NCI-H1436 (cell line): ENCODE measurements around the gene PHF21B.
"Not testable (repeated sequence)": the region's sequence is repeated elsewhere in the genome, so short reads cannot be mapped to it uniquely, and the experiment has no call there.

Experiments used
- DNase-seq: peaks from one replicate; lab custom pipeline; 2025; lab: John Stamatoyannopoulos, UW

The PHF21B gene

DNA sequence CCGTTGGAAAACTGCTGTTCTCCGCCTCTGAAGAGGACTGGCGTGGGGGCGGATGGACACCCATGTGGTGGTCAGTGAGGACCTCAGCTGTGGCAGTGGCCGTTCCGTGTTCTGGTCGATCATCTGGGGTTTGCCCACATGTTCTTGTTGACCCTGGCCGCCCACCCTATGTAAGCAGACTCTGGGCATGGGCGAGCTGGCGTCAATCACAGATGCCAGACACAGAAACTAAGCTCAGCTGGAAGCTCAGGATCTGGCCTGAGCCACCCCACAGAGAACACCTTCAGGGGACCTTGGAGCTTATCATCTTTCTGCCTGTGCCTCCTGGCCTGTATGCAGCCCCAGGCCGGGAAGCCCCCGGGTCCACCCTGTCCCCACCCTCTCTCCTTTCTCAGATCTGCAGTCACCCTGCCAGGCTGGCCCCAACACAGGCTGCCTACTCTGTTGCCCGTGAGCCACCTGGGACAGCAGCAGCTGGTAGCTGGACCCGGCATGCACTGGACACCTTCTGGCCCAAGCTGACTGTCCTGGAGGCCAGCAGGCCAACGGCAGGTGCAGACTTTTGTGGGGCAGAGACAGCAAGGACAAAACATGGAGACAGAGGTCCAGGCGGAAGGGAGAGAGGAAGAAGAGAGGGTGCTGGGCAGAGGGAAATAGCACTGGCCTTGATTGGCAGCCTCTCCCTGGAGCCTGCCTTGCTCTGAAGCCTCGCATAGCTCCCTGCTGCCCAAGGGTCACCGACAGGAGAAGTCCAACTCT, 91.5 kb downstream of the PHF21B start:
- no peak for DNase-seq

DNA sequence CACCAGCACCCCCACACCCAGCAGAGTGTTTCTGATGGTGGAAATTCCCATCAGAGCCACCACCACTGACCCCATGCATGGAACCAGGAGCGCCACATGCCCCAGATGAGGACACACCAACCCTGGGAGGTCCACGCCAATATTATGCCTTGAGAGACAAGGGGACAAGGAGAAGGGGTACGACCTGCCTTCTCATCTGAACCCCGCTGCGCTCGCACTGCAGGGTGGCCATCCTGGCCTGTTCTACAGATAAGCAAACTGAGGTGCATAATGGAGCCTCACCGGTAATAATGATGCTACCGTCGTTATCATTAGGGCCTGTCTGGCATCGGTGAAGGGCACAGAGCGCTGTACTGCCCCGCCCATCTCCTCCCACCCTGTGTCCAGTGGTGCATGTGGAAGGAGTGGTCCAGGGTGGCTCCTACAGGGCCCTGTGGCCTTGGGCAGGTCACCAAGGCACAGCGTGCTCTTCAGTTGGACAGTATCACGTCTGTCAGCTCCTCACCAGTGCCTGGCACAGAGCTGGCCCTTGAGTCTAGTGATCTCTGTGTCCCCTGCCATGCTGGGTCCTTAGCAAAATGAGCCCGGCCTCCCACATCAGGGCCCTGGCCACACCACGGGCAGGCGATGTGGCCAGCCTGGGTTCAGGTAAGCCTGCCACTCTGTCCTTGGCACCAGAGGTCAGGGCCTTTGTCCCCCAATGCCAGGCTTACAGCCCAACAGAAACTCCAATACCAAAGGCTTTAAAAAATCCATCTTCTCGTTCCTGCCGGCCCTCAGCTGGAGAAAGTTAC, 92.2 kb downstream of the PHF21B start:
- no peak for DNase-seq

DNA sequence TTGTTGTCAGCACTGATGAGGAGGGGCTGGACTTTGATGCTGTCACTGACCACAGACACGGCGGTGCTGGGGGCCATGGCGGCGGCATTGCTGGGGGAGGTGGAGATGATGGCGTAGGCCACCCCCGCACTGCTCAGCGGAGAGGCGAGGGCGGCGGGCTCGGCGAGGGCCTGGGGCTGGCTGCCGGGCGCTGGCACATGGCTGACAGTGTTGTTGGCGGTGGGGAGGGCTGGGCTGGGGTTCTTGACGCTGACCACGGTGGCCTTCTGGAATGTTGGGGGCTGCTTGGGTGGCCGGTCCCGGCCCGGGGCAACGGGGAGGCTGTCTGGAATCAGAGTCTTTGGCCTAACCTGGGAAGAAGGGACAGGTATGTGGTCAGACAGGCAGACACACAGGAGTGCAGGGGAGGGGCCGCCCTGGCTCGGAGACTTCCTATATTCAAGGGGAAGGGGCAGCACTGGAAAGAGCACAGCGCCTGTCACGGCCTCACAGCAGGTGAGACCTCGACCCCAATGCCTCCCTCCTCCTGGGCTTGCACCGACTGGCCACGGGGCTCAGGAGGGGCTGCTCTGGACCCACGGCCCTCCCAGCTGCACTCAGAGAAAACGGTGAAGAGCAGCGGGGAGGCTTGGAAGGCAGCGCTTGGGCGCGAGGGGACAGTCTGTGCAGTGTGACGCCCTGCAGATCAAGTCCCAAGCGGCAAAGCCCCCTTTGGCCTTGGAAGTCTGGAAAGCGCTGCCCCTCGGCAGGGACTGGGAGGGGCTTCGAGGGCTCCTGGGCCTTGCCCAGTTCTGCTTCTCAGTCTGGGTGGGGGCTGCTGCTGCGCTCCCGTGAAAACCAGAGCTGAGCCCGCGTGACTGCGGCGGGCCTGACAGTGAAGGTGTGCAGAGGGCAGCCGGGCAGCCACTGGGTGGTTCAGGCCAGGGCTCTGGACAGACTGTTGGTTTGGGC, 93.2 kb downstream of the PHF21B start:
- DNase-seq: no peak

DNA sequence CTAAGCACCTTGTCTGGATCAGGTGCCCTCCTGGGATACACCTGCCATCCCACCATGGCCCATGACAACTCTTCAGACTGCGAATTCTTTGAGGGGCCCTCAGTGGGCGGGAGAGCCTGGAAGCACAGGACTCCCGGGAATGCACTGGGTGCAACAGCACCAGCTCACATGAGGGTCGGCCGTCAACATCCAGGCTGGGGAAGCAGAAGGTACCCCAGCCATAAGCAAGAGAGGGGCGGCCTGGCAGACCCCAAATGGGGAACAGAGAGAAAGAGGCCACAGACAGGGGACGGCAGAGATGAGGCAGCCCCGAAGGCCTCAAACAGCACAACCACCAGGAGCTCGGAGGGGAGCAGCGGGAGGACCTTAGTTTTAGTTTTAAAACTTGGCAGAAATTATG, 94.4 kb downstream of the PHF21B start:
- no peak for DNase-seq

DNA sequence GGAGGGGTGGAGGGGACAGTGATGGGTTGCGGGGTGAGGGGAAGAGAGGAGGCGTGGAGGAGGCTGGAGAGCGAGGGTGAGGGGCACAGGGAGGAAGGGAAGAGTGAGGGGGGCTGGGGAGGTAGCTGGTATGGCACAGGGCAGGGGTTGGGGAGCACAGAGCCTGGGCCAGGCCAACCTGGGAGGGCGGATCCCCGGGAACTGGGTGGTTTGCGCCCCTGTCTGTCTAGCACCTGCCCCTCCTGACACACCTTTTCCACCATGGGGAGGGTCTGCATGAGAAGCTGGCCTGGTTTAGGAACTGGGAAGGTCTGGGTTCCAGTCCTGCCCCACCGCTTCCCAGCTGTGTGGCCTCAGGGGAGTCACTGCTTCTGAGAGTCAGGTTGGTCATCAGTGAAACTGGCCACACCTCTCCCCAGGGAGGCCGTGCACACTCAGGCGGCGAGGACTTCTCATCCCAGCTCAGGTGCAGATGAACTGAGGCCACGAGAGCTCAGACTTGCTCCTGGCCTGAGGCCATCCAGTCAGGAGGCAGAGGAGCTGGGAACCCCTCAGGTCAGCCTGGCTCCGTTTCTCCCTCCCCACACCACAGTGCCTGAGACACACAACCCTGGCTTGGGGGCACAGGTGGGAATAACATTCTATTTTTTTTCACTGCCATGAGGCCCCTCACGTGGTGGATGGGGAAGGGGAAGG, 95.6 kb downstream of the PHF21B start:
- no peak for DNase-seq

DNA sequence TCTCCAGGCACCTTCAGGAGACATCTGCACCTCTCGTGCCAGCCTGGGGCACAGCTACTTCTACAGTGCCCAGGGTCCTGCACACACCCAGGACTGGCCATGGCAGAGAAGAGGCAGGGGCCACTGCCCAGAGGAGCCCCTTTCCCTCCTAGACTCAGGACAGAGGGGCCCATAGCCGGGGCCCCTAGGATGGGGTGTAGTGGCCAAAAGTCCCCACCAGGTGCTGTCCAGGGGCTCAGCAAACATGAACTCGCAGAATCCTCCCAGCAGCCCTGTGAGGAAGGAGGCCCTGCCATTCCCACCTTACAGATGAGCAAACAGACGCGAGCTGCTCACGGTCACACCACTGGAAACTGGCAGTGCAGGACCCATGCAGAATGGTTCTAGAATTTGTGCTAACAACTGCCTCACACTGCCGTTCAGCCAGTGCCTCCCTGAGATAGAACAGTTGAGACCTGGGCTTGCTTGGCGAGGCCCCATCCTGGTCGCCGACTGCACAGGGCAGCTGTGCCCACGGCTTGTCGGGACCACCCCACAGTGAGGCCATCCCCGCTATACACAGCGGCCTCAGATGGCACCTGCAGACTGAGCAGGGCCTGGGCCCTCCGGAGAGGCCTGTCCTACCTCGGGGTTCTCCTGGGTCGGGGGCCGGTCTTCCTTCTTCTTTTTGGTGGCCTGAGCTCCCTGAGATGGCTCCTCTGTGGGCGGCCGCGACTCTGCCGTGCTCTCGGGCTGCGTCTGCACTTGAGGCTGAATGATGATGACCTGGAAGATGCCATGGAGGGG, 96.4 kb downstream of the PHF21B start:
- DNase-seq: no peak

DNA sequence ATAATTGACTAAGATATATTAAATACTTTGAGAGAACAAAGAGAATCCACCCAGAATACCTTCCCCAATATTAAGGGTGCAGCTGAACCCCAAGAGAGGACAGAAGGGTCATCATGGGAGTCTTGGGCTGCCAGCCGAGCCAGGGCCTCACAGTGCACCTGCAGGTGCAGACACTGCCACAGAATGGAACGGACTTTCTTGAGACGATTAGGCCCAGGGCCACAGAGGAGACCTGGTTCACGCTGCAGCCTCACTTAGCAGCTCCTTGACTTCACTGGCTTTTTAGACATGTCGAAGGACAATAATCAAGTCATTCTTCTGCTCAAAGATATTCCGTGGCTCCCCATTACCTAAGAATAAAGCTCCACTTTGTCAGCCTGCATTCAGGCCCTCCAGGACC, 100.6 kb downstream of the PHF21B start:
- DNase-seq: no peak

DNA sequence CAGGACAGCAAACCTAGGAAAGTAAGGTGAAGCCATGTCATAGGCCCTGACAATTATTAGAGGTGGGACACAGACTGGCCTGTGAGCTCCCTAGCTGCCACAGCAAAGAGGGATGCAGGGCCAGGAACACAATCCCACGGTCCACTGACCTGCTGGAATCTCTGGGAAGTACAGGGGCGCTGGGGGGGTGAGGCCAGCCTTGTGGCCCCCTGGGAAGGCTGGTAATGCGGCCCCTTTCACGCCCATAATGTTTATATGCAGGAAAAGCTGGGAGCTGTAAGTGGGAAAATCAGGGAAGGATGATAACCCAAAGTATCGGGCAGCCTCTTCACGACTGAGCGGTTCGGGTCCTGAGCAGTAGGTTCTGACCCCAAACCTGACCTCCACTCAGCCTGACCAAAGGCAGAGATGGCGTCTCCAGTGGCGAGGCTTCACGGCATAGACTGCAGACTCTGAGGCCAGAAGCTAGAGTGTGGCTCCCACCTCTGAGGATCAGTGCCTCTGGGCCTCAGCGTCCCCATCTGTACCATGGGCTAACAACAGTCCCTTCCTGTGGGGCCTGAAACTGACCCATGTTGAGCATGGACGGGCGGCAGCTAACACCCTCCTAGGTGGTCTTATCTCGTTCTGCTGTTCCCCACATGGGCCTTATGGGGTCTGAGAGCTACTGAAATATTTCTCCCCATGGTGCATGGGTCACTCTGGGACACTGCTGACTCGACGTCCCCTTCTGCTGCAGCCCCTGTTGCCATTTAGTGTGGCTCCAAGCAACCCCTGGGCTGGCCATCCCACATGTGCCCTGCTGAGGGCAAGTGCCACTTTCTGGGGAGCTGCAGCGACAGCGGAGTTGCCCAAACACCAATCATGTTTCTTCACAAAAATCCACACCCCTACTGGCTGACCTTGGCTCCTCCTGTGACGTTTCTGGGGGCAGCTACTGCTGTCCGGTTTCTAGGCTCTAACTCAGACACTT, 101.8 kb downstream of the PHF21B start:
- DNase-seq: no peak

DNA sequence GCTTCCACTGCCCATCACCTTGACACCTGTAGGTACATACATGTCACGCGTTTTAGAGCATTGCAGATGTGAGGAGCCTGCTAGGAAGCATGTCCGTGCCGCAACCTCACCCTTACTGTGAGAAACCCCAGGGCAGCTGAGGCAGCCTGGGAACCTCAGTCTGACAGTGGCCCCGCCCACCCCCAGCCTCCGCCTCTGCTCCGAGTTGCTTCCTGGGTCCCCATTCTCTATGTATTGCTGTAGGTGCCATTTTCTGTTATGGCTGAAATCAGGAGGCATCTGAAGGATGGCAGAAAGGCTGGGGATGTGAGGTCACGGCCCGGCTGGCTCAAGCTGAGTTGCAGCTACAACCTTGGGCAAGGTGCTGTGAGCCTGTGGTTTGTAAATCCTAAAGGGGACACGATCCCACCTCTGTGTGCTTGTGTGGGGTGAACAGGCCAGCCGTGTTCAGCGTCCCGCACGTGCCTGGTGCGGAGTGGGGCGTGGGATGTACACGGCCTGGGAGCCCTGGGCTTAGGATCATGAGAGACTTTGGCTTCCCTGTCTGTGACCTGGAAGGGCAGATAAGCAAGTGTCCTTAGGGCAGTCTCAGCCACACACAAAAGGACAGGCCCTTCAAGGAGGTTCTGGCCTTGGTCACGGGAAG, 102.7 kb downstream of the PHF21B start:
- no peak for DNase-seq

DNA sequence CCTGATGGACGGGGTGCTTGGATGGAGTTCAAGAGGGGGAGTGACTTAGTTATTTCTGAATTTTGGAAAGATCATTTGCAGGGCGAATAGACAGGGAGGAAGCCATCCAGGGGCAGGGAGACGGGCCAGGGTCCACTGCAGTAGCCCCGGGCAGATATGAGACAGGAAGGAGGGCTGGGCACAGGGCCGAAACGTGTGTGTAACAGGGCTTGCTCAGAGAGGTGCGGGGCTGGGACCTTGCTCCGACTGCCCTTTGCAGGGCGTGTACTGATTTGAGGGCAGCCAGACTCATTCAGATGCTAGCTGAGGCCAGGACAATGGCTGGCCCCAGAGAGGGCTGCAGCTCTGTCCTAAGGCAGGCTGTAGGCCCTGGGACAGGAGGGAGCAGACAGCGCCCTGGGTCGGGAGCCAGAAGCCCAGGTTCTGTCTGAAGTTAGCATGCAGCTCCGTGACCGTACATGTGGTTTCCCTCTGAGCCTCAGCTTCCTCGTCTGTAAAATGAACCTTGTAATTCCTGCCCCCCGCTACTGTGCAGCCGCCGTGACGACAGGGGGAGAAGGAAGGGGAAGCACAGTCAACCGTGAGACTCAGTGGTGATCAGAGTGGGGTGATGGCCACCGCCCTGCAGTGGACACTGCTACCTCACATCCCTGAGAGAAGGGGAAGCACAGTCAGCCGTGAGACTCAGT, 103.4 kb downstream of the PHF21B start:
- DNase-seq: no peak

DNA sequence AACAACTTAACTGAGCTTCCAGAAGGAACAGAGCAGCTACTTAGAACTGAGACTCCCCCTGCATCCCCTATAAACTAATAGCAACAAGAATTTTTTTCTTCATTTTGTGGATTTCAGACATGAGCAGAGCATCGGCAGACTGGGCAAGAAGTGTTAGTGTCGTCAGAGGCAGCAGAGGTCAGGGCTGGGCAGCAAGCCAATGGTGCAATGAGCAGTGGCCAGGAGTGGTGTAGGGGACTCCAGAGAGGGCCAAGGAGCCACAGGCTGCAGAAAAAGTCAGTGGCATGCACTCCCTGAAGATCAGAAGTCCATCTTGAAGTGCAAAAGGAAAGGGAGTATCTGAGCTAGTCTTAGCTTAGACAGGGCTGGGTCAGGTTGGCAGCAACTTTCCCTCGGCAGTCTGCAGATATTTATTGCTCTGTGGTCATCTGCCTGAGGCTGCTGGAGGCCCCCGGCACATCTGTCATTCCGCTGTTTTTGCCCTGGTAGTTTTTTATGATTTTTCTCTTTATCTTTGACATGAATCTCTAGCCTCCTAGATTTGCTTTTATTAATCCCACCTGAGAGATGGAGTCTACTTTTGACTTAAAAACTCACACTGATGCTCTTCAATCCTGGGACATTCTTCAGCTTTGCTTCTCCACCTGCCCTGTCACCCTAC, 105.2 kb downstream of the PHF21B start:
- not testable (repeated sequence) for DNase-seq

DNA sequence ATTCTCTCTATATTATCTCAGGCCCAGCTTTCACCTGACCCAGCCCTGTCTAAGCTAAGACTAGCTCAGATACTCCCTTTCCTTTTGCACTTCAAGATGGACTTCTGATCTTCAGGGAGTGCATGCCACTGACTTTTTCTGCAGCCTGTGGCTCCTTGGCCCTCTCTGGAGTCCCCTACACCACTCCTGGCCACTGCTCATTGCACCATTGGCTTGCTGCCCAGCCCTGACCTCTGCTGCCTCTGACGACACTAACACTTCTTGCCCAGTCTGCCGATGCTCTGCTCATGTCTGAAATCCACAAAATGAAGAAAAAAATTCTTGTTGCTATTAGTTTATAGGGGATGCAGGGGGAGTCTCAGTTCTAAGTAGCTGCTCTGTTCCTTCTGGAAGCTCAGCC, 106.6 kb downstream of the PHF21B start:
- DNase-seq: not testable (repeated sequence)

DNA sequence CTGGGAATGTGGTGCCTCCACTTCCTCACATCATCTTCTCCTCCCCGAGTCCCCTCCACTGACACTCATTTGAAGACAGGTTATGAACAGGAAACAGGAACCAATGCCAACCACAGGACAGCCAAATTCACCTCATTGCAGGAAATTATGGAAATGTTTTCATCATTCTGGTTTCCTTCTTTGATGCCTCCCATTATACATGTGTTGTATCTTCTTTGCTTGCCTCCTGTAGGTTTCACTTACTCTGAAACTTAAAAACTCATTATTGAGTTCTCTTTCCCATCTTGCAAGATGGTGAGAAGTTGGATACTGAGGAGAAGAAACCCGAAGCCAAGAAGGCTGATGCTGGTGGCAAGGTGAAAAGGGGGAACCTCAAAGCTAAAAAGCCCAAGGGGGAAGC, 108.5 kb downstream of the PHF21B start:
- DNase-seq: no peak

DNA sequence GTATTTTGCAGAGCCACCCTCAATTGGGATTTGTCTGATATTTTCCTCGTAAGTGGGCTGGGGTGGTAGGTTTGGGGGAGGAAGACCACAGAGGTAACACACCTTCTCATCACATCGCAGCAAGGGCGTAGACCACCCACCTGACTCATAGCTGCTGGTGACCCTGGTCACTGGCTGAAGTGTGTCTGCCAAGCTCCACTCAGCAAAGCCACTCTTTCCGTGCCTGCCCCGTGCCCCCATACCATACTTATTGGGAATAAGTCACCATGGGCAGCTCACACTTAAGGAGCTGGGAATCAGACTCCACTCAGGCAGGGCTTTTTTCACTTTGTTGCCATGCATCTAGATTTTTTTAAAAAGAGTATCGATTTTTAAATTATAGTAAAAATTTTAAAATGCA, 111.6 kb downstream of the PHF21B start:
- DNase-seq: no peak

DNA sequence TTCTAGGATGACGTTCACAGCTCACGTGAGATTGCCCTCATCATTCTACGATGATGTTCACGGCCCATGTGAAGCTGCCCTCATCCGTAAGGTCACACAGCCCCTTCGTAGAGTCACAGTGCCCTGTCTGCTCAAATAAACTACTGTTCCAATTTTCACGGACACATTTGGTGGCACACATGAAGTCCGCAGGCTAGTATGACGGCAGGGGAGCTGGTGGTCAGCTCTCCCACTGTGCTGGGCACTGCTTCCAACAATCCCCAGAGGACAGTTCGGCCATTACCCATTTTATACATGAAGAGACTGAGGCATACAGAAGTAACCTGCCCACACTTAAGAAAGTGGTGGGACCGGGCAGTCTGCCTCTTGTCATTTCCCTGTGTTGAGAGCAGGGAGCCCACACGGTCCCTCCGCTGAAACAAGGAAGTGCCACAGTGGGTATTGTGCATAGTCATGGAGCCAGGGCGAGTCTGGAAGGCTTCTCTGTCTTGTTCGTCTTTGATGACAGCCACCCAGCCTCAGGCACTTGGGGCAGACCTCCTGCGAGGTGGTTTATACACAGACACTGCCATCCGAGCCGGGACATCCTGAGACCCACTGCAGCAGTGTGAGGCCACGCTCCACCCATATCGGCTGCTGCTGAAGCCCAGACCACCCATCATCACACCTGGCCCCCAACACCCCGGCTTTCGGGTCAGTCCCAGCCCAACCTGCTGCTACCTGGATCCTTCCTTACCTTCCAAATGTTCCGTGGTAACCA, 114.3 kb downstream of the PHF21B start:
- no peak for DNase-seq

DNA sequence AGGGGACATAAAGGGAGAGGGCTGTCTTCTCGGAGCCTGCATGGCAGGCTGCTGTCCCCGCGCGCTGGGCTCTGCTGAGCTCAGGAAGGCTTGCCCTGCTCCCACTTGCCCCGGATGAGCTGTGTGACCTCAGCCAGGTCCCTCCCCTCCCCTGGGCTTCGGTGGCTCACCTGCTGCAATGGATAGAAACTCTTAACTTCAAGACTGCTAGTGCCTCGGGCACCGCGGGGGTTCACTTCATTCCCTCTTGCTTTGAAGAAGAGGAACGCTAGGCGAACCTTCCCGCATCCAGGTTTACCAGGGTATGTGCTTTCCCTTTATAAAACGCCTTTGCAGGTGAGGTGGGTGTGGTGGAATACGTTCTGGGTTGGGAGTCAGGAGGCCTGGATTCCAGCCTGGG, 115.0 kb downstream of the PHF21B start:
- no peak for DNase-seq

DNA sequence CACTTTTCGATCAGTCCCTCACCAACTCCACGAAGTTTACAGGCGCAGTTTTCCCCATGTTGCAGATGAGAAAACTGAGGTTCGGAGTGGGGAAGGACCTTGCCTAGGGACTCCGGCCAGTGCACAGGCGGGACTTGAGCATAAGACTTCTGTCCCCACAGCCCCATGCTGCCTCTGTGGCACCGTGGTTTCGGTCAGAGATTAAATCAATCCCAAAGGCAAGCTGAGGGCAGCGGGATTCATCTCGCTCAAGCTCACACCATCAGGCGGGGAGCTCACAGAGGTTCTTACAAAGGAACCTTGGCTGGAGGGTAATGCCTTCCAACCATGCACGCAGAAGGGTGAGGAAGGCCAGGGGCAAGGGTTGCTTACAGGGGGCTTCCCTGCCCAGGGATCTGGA, 115.5 kb downstream of the PHF21B start:
- DNase-seq: no peak
